Loucy (cell line): ENCODE measurements around the gene PIK3C2A.

Source experiments
- EZH2phosphoT487 ChIP-seq: fragments of 200-600 bp; IDR thresholded peaks from 2 replicates; pipeline ENCODE4 v1.6.1; 2018; ENCODE audit warnings: antibody characterized with exemption, mild to moderate bottlenecking, moderate library complexity, borderline replicate concordance
- TF ChIP-seq, protein P1 (sequence below): fragments of 200-600 bp; sonication (generic); conservative IDR thresholded peaks from 2 replicates; pipeline ENCODE4 v1.5.1; 2014; ENCODE audit warnings: mild to moderate bottlenecking, antibody characterized with exemption, low read length

DNA sequence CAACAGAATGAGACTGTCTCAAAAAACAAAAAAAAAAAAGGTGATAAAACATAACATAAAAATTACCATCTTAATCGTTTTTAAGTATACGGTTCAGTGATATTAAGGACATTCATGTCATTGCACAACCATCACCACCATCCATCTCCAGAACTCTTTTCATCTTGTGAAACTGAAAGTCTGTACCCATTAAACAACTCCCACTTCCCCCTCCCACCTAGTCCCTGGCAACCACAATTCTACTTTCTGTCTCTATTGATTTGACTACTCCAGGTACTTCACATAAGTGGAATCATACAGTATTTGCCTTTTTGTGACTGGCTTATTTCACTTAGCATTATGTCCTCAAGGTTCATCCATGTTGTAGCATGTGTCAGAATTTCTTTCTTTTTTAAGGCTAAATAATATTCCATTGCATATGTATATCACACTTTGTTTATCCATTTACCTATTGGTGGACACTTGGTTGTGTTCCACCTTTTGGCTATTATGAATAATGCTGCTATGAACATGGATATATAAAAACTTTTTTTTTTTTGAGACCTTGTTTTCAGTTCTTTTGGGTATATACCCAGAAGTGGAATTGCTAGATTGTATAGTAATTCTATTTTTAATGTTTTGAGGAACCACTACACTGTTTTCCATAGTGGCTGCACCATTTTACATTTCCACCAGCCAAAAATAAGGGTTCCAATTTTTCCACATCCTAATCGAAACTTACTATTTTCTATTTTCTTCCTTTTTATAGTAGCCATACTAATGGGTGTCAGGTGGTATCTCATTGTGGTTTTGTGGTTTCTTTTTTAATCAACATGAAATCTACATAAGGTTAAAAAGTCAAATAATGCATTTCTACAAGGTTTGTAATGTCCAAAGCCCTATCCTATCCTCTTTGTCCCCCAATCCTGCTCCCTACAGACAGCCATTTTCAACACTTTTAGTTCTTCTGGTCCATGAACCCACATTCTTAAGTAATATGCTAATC lies 23.4 kb upstream of the PIK3C2A start:
- TF ChIP-seq EZH2phosphoT487 = no peak
- TF ChIP-seq, protein P1, sequence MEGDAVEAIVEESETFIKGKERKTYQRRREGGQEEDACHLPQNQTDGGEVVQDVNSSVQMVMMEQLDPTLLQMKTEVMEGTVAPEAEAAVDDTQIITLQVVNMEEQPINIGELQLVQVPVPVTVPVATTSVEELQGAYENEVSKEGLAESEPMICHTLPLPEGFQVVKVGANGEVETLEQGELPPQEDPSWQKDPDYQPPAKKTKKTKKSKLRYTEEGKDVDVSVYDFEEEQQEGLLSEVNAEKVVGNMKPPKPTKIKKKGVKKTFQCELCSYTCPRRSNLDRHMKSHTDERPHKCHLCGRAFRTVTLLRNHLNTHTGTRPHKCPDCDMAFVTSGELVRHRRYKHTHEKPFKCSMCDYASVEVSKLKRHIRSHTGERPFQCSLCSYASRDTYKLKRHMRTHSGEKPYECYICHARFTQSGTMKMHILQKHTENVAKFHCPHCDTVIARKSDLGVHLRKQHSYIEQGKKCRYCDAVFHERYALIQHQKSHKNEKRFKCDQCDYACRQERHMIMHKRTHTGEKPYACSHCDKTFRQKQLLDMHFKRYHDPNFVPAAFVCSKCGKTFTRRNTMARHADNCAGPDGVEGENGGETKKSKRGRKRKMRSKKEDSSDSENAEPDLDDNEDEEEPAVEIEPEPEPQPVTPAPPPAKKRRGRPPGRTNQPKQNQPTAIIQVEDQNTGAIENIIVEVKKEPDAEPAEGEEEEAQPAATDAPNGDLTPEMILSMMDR = no peak
